ENCODE measurements around the gene KCNN3. TPM values are rescaled to one million over a fixed set of nuclear protein-coding genes. Genes with fewer than 3 reads are reported as not detected.

Gene KCNN3
- total and polyA plus RNA-seq, 2 donors (not counting 1 experiment from before 2014, with no cell fraction given) = 0.17 to 0.82 TPM

DNA sequence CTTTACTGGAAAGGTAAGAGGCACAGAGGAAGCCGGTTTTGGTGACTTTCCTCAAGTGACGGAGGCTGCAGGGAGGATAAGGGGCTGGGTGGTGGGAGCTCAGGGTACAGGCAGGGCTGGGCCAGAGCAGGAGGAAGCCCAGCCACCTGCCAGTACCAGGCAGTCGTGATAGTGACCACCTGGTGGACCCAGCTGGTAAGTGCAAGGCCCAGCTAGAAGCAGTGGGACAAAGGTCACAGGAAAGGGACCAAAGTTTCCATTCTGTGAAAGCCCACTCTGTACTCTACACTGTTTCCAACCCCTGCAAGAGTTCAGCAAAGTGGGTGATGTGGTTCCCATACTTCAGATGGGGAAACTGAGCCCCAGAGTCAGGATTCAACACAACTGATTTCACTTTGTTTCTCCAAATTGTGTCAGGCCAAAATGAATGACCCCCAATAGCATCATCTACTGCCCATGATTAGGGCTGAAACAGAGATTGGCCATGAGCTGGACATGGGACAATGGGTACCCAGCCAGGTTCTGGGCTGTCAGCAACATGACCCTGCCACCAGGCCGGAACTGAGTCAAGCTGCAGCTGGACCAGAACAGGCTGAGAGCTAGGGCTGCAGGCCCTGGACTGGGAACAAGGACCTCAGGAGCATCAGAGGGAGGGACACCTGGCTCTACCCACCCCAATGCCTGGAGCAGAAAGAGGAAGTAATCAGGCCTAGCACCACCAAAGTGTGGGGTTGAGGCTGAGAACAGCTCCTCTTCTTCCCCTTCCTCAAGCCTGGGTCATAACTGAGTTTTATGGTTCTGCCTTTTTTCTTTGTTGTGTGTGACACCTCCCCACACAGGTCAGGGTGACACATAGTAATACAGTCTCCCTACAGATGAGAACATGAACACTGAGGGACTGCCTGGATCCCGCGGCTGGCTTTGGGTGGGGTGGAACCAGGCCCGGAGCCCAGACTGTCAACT, 50.2 kb downstream of the KCNN3 start:
- CTCF ChIA-PET = no interaction called here
- ATAC-seq (ENCODE audit: low read depth) (peak; percentile 45), DNase-seq (peak; percentile 48)
- H2AFZ ChIP-seq (ENCODE audit: insufficient read depth, low read depth, low read length, poor library complexity, severe bottlenecking) = no peak overlapping the region
- H3K36me3 ChIP-seq (replicated peaks in 1 of 2; ENCODE audit: control extremely low read depth in 1 of 2, control insufficient read depth in 1 of 2, extremely low read depth in 1 of 2, insufficient read depth in 2 of 2, low read length in 1 of 2) = no peaks in the 10 kb centered on the region
- H4K20me1 ChIP-seq (ENCODE audit: control insufficient read depth, insufficient read depth, low read length, poor library complexity, severe bottlenecking) = no peaks in the 10 kb centered on the region
- POLR2A ChIA-PET = no interaction called here
- Mint-ChIP-seq H3K4me1 (peaks cover 12% of the 10 kb centered on the region), H3K4me3 (no peak overlapping the region), H3K9me3 (ENCODE audit: insufficient read depth) (no peaks in the 10 kb centered on the region), H3K27me3 (peaks cover 9% of the 10 kb centered on the region), H3K27ac (no peak overlapping the region)
- no peaks in the 10 kb centered on the region for H3K27me3 ChIP-seq (replicated peaks in 1 of 4; ENCODE audit: control extremely low read depth in 1 of 4, control insufficient read depth in 3 of 4, insufficient read depth in 4 of 4, low read length in 3 of 4)
- no peak overlapping the region for H3K27ac ChIP-seq (ENCODE audit: low read length in 2 of 2)
- H3K4me2 ChIP-seq (replicated peaks; ENCODE audit: low read depth, low read length, poor library complexity, severe bottlenecking) = no peak overlapping the region
- H3K4me1 ChIP-seq (ENCODE audit: control insufficient read depth in 2 of 2, insufficient read depth in 2 of 2, low read length in 2 of 2) = peaks cover 4 to 26% of the 10 kb centered on the region in 2 donors
- H3K79me2 ChIP-seq (ENCODE audit: control insufficient read depth, insufficient read depth, low read length) = no peaks in the 10 kb centered on the region
- WGBS (ENCODE audit: insufficient coverage) = 80% methylated on average over 7 of the region's 7 CpGs
- H3K9ac ChIP-seq (ENCODE audit: low read length) = no peak overlapping the region
- H3K9me3 ChIP-seq (ENCODE audit: control extremely low read depth in 1 of 3, control insufficient read depth in 2 of 3, insufficient read depth in 1 of 3, low read length in 2 of 3) = no peaks in the 10 kb centered on the region
- TF ChIP-seq EZH2 (IDR thresholded peaks at IDR 0.05; ENCODE audit: borderline replicate concordance, insufficient read depth, low read depth, low read length, poor library complexity, severe bottlenecking) = no peak
- TF ChIP-seq, protein P1, sequence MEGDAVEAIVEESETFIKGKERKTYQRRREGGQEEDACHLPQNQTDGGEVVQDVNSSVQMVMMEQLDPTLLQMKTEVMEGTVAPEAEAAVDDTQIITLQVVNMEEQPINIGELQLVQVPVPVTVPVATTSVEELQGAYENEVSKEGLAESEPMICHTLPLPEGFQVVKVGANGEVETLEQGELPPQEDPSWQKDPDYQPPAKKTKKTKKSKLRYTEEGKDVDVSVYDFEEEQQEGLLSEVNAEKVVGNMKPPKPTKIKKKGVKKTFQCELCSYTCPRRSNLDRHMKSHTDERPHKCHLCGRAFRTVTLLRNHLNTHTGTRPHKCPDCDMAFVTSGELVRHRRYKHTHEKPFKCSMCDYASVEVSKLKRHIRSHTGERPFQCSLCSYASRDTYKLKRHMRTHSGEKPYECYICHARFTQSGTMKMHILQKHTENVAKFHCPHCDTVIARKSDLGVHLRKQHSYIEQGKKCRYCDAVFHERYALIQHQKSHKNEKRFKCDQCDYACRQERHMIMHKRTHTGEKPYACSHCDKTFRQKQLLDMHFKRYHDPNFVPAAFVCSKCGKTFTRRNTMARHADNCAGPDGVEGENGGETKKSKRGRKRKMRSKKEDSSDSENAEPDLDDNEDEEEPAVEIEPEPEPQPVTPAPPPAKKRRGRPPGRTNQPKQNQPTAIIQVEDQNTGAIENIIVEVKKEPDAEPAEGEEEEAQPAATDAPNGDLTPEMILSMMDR (IDR thresholded peaks at IDR 0.05) = peak; percentile 41
- H3K4me3 ChIP-seq (ENCODE audit: control extremely low read depth in 1 of 5, extremely low read depth in 1 of 5, insufficient read depth in 1 of 5, low read depth in 2 of 5, low read length in 4 of 5) = no peak overlapping the region
- intact Hi-C loops (cut with micrococcal nuclease) = no loop called here

DNA sequence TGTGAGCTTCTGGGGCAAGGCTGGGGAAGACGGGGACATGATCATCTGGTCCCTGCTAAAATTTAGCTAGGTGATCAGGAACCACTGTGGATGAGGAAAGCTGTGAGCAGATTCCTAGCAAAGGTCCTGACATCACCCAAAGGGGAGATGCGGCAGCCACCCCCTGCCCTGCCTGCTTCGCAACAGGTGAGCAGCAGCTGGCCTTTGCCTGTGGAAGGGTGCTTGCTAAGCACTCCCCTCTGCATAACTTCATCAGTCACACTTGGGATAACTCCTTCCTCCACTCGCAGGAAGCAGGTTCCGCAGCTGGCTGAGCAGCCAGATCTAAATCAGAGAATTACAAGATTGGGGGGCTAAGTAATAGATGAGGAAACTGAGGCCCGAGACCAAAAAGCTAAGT, 51.2 kb downstream of the KCNN3 start:
- H3K4me1 ChIP-seq (ENCODE audit: control insufficient read depth in 2 of 2, insufficient read depth in 2 of 2, low read length in 2 of 2) = peaks cover 4 to 26% of the 10 kb centered on the region in 2 donors
- H4K20me1 ChIP-seq (ENCODE audit: control insufficient read depth, insufficient read depth, low read length, poor library complexity, severe bottlenecking) = no peaks in the 10 kb centered on the region
- DNase-seq = no peak
- no peak overlapping the region for H3K27ac Mint-ChIP-seq
- H2AFZ ChIP-seq (ENCODE audit: insufficient read depth, low read depth, low read length, poor library complexity, severe bottlenecking) = no peak overlapping the region
- peaks cover 12% of the 10 kb centered on the region for H3K4me1 Mint-ChIP-seq
- no peak overlapping the region for H3K27ac ChIP-seq (ENCODE audit: low read length in 2 of 2)
- H3K9me3 Mint-ChIP-seq (ENCODE audit: insufficient read depth) = no peaks in the 10 kb centered on the region
- ATAC-seq (ENCODE audit: low read depth) = no peak
- no peak overlapping the region for H3K4me3 ChIP-seq (ENCODE audit: control extremely low read depth in 1 of 5, extremely low read depth in 1 of 5, insufficient read depth in 1 of 5, low read depth in 2 of 5, low read length in 4 of 5)
- H3K79me2 ChIP-seq (ENCODE audit: control insufficient read depth, insufficient read depth, low read length) = no peaks in the 10 kb centered on the region
- no peak for TF ChIP-seq EZH2 (IDR thresholded peaks at IDR 0.05; ENCODE audit: borderline replicate concordance, insufficient read depth, low read depth, low read length, poor library complexity, severe bottlenecking)
- TF ChIP-seq, protein P1 (IDR thresholded peaks at IDR 0.05) = no peak
- CTCF ChIA-PET = no interaction called here
- intact Hi-C loops (cut with micrococcal nuclease) = no loop called here
- H3K4me2 ChIP-seq (replicated peaks; ENCODE audit: low read depth, low read length, poor library complexity, severe bottlenecking) = no peak overlapping the region
- H3K27me3 ChIP-seq (replicated peaks in 1 of 4; ENCODE audit: control extremely low read depth in 1 of 4, control insufficient read depth in 3 of 4, insufficient read depth in 4 of 4, low read length in 3 of 4) = no peaks in the 10 kb centered on the region
- POLR2A ChIA-PET = no interaction called here
- H3K9me3 ChIP-seq (ENCODE audit: control extremely low read depth in 1 of 3, control insufficient read depth in 2 of 3, insufficient read depth in 1 of 3, low read length in 2 of 3) = no peaks in the 10 kb centered on the region
- H3K27me3 Mint-ChIP-seq = peaks cover 9% of the 10 kb centered on the region
- 87% methylated on average over 5 of the region's 6 CpGs for WGBS (ENCODE audit: insufficient coverage)
- no peak overlapping the region for H3K9ac ChIP-seq (ENCODE audit: low read length)
- no peaks in the 10 kb centered on the region for H3K36me3 ChIP-seq (replicated peaks in 1 of 2; ENCODE audit: control extremely low read depth in 1 of 2, control insufficient read depth in 1 of 2, extremely low read depth in 1 of 2, insufficient read depth in 2 of 2, low read length in 1 of 2)
- H3K4me3 Mint-ChIP-seq = no peak overlapping the region

Data from B cell (primary cell).